Gastrocnemius medialis (tissue), 4 donors: ENCODE data around the gene SPATA21.

Experiments used
- POLR2A ChIP-seq, 2 donors: fragments of 450-650 bp; IDR thresholded peaks; one replicate each; pipeline ENCODE4 v1.6.1; 2017; ENCODE audit warnings: antibody characterized with exemption in 2 of 2, mild to moderate bottlenecking in 2 of 2, moderate library complexity in 2 of 2
- TF ChIP-seq, protein P1 (sequence below), 5 experiments: fragments of 450-650 bp in 3 of 5; fragments of 200-600 bp in 2 of 5; sonication (generic) in 2 of 5; IDR thresholded peaks in 4 of 5; conservative IDR thresholded peaks in 1 of 5; 1 replicate in 4 of 5; 2 replicates in 1 of 5; pipeline ENCODE4 v1.5.1; 2016 to 2019; ENCODE audit warnings: antibody characterized with exemption in 5 of 5, mild to moderate bottlenecking in 3 of 5, moderate library complexity in 3 of 5

DNA sequence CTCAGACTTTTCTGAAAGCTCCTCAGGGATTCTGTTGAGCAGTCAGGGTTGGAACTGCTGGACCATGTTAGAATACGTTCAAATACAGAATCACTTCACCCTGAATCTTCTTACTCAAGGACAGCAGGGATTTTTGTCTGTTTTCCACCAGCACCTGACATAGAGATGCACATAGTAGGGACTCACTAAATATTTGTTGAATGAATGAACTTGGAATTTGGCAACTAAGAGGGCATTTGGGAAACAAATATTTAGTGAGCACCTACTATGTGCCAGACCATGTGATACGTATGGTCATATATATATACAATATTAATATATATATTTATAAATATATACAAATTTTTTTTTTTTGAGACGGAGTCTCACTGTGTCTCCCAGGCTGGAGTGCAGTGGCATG is 80.4 kb downstream of the SPATA21 start:
- TF ChIP-seq, protein P1, sequence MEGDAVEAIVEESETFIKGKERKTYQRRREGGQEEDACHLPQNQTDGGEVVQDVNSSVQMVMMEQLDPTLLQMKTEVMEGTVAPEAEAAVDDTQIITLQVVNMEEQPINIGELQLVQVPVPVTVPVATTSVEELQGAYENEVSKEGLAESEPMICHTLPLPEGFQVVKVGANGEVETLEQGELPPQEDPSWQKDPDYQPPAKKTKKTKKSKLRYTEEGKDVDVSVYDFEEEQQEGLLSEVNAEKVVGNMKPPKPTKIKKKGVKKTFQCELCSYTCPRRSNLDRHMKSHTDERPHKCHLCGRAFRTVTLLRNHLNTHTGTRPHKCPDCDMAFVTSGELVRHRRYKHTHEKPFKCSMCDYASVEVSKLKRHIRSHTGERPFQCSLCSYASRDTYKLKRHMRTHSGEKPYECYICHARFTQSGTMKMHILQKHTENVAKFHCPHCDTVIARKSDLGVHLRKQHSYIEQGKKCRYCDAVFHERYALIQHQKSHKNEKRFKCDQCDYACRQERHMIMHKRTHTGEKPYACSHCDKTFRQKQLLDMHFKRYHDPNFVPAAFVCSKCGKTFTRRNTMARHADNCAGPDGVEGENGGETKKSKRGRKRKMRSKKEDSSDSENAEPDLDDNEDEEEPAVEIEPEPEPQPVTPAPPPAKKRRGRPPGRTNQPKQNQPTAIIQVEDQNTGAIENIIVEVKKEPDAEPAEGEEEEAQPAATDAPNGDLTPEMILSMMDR (IDR thresholded peaks at IDR 0.05 in 4 of 5, conservative IDR thresholded peaks at IDR 0.05 in 1 of 5): no peak
- TF ChIP-seq POLR2A (IDR thresholded peaks at IDR 0.05): no peak
